ENCODE measurements around the gene ORAI2. TPM values are rescaled to one million over a fixed set of nuclear protein-coding genes. Genes with fewer than 3 reads are reported as not detected.
"Not testable (repeated sequence)": the region's sequence is repeated elsewhere in the genome, so short reads cannot be mapped to it uniquely, and the experiment has no call there.

Gene ORAI2
- total RNA-seq, 2 experiments from 2014 or later, result 58.1 to 73.7 TPM

DNA sequence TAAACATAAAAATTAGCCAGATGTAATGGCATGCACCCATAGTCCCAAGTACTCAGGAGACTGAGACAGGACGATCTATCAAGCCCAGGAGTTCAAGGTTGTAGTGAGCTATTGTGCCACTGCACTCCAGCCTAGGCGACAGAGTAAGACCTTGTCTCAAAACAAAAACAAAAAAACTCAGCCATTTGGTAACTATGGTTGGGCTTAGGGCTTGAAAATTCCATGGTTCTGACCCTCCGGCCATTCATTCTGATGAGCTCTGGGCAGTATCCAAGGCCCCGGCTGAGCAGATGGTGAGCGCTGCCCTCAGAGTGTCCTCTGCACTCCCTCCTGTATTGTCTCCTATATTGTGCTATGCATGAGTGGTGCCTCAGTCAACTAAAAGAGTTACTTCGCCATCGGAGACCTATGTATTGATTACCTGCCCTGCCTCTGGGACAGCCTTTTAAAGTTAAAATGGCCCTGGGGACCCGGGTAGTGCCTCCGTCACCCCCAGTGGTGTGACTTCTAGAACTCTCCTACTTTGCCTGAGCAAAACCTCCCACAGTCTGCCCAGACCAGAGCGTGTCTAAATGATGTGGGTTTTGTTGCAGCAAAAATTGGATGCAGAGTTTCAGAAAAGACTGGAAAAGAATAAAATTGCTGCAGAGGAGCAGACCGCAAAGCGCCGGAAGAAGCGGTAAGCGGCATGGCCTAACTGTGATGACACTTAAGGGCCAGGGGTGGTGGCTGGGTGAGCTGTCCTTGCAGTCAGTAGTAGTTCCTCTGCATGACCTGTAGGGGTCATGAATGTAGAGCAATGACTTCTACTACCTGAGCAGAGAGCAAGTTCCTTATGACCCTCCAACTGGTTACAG, 29.1 kb upstream of the ORAI2 start:
- Mint-ChIP-seq H3K9me3 (ENCODE audit: low read depth) (no peaks in the 10 kb centered on the region), H3K4me1 (peaks cover 26% of the 10 kb centered on the region), H3K27ac (peak overlapping the region; percentile 35), H3K4me3 (no peak overlapping the region), H3K27me3 (no peaks in the 10 kb centered on the region), H3K36me3 (peaks cover 46% of the 10 kb centered on the region)
- DNase-seq, result peak; percentile 70
- CTCF ChIA-PET, result interaction anchor here (0.6 to 3.3 kb wide), 25 partner anchors 8 to 471 kb away, joined by 3 to 31 read pairs (median 4); partner anchors contain the start of genes ORAI2 and PRKRIP1
- peak; percentile 99 for ATAC-seq

DNA sequence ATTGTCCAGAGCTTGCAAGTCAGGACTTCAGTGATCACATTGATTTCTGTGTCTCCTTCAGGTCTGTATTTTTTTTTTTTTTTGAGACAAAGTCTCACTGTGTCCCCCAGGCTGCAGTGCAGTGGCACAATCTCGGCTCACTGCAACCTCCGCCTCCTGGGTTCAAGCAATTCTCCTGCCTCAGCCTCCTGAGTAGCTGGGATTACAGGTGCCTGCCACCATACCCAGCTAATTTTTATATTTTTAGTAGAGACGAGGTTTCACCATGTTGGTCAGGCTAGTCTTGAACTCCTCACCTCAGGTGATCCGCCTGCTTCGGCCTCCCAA, 28.6 kb upstream of the ORAI2 start:
- not testable (repeated sequence) for ATAC-seq; H3K27ac Mint-ChIP-seq; H3K9me3 Mint-ChIP-seq (ENCODE audit: low read depth); DNase-seq; H3K4me3 Mint-ChIP-seq; H3K27me3 Mint-ChIP-seq
- Mint-ChIP-seq H3K36me3 (peaks cover 49% of the 10 kb centered on the region), H3K4me1 (peaks cover 28% of the 10 kb centered on the region)
- CTCF ChIA-PET, result interaction anchor here (0.7 to 3.3 kb wide), 21 partner anchors 10 to 471 kb away, joined by 3 to 31 read pairs (median 6); partner anchors contain the start of gene ORAI2

DNA sequence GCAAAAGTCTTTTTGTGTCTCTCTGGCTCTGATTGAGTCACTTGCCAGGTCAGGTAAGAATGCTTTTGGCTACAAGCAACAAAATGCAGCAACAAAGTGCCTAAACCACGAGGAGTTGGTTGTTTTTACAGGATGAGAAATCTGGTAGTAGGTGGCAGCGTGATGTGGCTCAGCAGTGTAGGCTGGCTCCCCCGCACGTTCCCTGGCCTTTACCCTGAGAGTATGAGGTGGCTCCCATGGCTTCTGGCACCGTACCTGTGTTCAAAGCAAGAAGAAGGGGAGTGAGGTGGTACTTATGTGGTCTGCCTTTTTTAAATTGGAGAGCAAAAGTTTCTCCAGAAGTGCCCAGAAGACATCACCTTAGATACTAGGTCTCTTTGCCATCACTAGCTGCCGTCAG, 25.5 kb upstream of the ORAI2 start:
- CTCF ChIA-PET, result interaction anchor here (1.0 to 1.4 kb wide), 4 partner anchors 8 to 60 kb away, joined by 3 to 7 read pairs (median 6); no protein-coding TSS in a partner anchor
- H3K4me1 Mint-ChIP-seq, result peaks cover 32% of the 10 kb centered on the region
- no peaks in the 10 kb centered on the region for H3K27me3 Mint-ChIP-seq
- peak overlapping the region; percentile 40 for H3K27ac Mint-ChIP-seq
- DNase-seq (no peak), ATAC-seq (no peak)
- H3K36me3 Mint-ChIP-seq, result peaks cover 58% of the 10 kb centered on the region
- no peaks in the 10 kb centered on the region for H3K9me3 Mint-ChIP-seq (ENCODE audit: low read depth)
- no peak overlapping the region for H3K4me3 Mint-ChIP-seq

DNA sequence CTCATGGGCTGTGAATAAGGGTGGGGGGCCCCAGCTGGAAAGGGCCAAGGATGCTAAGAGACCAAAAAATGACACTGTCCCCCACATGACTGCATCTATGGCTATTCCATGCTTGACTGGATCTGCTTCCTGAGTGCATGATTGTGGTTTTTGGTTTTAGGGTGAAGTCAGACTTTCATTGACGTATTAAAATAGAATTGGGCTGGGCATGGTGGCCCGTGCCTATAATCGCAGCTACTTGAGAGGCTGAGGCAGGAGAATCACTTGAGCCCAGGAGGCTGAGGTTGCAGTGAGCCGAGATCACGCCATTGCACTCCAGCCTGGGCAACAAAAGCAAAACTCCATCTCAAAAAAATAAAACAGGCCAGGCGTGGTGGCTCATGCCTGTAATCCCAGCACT, 24.8 kb upstream of the ORAI2 start:
- H3K36me3 Mint-ChIP-seq, result peaks cover 58% of the 10 kb centered on the region
- DNase-seq; ATAC-seq; H3K27me3 Mint-ChIP-seq; H3K9me3 Mint-ChIP-seq (ENCODE audit: low read depth); H3K4me3 Mint-ChIP-seq: not testable (repeated sequence)
- H3K27ac Mint-ChIP-seq, result peak overlapping the region; percentile 23
- CTCF ChIA-PET, result interaction anchor here (0.6 to 1.4 kb wide), 3 partner anchors 9 to 59 kb away, joined by 3 to 6 read pairs (median 5); no protein-coding TSS in a partner anchor
- H3K4me1 Mint-ChIP-seq, result peaks cover 34% of the 10 kb centered on the region

DNA sequence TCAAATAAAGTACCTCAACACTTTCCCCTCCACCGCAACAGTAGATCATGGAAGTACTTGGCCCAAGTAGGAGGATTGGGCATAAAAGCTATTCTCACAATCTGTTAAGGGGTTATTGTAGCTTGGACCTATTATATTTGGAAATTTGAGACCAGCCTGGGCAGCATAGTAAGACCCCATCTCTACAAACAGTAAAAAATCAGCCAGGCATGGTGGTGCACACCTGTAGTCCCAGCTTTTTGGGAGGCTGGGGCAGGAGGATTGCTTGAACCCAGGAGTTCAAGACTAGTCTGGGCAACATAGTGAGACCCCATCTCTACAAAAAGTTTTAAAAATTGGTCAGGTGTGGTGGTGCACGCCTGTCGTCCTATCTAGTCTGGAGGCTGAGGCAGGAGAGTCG, 24.0 kb upstream of the ORAI2 start:
- ATAC-seq, result no peak
- H3K27ac Mint-ChIP-seq, result peak overlapping the region; percentile 12
- no peaks in the 10 kb centered on the region for H3K9me3 Mint-ChIP-seq (ENCODE audit: low read depth)
- no peak overlapping the region for H3K4me3 Mint-ChIP-seq
- no peak for DNase-seq
- H3K36me3 Mint-ChIP-seq, result peaks cover 60% of the 10 kb centered on the region
- no peaks in the 10 kb centered on the region for H3K27me3 Mint-ChIP-seq
- CTCF ChIA-PET, result interaction anchor here (0.6 kb wide), 1 partner anchor 8 kb away, joined by 4 read pairs; no protein-coding TSS in a partner anchor
- peaks cover 37% of the 10 kb centered on the region for H3K4me1 Mint-ChIP-seq

DNA sequence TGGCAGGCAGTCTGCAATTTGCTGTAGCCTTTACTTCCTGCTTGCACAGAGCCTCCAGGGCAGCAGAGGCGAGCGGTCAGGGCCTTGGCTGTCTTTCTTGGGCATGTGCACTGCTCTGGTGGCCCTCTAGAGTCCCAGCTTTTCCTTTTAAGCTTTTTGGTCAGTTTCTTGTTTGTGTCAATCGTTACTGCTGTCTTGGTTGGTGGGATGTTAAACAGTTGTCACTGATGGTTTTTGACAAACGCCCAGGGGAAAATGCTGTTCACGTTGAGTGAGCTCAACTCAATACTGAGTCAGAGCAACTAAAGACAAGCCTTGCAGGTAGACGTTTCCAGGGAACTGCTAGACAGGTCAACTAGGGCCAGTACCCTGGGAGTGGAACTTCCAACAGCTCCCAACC, 23.3 kb upstream of the ORAI2 start:
- no peaks in the 10 kb centered on the region for H3K27me3 Mint-ChIP-seq
- CTCF ChIA-PET, result interaction anchor here (1.0 to 3.8 kb wide), 2 partner anchors 17 to 40 kb away, joined by 3 to 20 read pairs; no protein-coding TSS in a partner anchor
- no peaks in the 10 kb centered on the region for H3K9me3 Mint-ChIP-seq (ENCODE audit: low read depth)
- H3K4me1 Mint-ChIP-seq, result peaks cover 39% of the 10 kb centered on the region
- ATAC-seq (no peak), DNase-seq (no peak)
- no peak overlapping the region for H3K27ac Mint-ChIP-seq
- peaks cover 60% of the 10 kb centered on the region for H3K36me3 Mint-ChIP-seq
- H3K4me3 Mint-ChIP-seq, result no peak overlapping the region

DNA sequence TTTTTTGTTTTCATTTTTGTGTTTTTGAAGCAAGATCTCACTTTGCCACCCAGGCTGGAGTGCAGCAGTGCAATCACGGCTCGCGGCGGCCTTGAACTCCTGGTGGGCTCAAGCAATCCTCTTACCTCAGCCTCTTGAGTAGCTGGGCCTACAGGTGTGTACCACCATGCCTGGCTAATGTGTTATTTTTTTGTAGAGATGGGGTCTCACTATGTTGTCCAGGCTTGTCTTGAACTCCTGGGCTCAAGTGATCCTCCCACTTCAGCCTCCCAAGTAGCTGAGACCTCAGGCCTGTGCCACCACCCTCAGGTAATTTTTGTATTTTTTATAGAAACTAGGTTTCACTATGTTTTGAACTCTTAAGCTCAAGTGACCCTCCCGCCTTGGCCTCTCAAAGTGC, 22.5 kb upstream of the ORAI2 start:
- Mint-ChIP-seq H3K4me3 (no peak overlapping the region), H3K27me3 (no peaks in the 10 kb centered on the region), H3K27ac (peak overlapping the region; percentile 49), H3K4me1 (peaks cover 47% of the 10 kb centered on the region), H3K36me3 (peaks cover 58% of the 10 kb centered on the region), H3K9me3 (ENCODE audit: low read depth) (no peaks in the 10 kb centered on the region)
- CTCF ChIA-PET, result interaction anchor here (0.8 to 3.8 kb wide), 3 partner anchors 16 to 56 kb away, joined by 3 to 20 read pairs (median 3); no protein-coding TSS in a partner anchor
- DNase-seq (no peak), ATAC-seq (no peak)

DNA sequence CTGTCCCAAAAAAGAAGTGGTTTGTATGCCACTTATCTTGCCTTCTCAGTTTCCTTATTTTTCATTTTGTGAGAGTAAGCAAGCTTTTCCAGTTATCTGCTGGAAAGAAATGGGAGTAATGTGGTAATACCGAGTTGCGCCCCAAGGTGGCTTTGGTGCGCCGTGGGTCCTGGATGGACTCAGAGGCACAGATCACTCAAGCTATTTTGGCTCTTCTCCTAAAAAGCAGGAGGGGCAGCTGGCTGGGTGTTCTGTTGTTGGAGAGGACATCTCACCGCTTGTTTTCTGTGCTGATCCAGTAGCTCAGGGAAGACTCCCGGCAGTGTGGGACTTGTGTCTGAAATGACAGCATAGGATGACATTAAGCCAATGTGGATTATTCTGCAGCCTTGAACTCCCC, 20.8 kb upstream of the ORAI2 start:
- Mint-ChIP-seq H3K4me3 (no peak overlapping the region), H3K9me3 (ENCODE audit: low read depth) (no peaks in the 10 kb centered on the region), H3K36me3 (peaks cover 55% of the 10 kb centered on the region), H3K27me3 (no peaks in the 10 kb centered on the region), H3K27ac (no peak overlapping the region), H3K4me1 (peaks cover 60% of the 10 kb centered on the region)
- CTCF ChIA-PET, result interaction anchor here (1.0 to 4.8 kb wide), 6 partner anchors 9 to 53 kb away, joined by 3 to 50 read pairs (median 9); partner anchors contain the start of gene ORAI2
- DNase-seq (no peak), ATAC-seq (no peak)

DNA sequence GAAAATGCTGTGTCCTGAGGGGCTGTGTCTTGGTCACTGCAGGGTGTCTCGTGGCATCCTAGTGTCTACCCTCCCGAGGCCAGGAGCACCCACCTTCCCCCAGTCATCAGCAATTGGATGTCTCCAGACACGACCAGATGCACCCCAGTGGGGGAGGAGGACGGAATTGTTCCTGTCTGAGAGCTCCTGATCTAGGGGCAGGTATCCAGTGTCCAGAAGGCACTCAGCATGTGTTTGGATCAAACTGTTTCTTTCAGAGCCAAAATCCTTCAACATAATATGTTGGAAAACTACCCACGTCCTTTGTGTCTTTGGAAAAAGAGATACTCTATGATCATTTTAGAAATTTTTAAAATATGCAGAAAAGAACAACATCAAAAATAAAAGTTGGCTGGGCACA, 20.3 kb upstream of the ORAI2 start:
- Mint-ChIP-seq H3K9me3 (ENCODE audit: low read depth) (no peaks in the 10 kb centered on the region), H3K4me1 (peaks cover 57% of the 10 kb centered on the region), H3K27me3 (no peaks in the 10 kb centered on the region), H3K36me3 (peaks cover 50% of the 10 kb centered on the region), H3K4me3 (no peak overlapping the region), H3K27ac (peak overlapping the region; percentile 68)
- CTCF ChIA-PET, result interaction anchor here (1.1 to 4.8 kb wide), 5 partner anchors 9 to 37 kb away, joined by 3 to 50 read pairs (median 14); partner anchors contain the start of gene ORAI2
- ATAC-seq, result no peak
- no peak for DNase-seq

DNA sequence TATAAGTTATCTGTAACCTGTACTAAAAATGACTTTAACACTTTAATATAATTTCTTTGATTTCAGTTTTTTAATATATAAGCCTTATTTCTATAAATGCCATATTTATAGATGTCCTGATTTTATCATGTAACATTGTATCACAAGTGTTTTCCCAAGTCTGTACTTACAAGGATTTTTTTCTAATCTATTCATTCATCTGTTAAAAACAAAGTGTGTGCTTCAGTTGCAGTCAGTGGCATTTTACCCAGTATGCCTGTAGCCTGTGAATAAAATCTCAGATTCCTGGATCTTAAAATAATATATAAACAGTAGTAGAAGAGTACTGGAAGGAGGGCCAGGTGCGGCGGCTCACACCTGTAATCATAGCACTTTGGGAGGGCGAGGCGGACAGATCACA, 19.8 kb upstream of the ORAI2 start:
- peaks cover 48% of the 10 kb centered on the region for H3K36me3 Mint-ChIP-seq
- CTCF ChIA-PET, result interaction anchor here (1.0 to 4.8 kb wide), 6 partner anchors 8 to 39 kb away, joined by 4 to 50 read pairs (median 17); partner anchors contain the start of gene ORAI2
- no peaks in the 10 kb centered on the region for H3K9me3 Mint-ChIP-seq (ENCODE audit: low read depth)
- DNase-seq (no peak), ATAC-seq (no peak)
- peaks cover 56% of the 10 kb centered on the region for H3K4me1 Mint-ChIP-seq
- H3K4me3 Mint-ChIP-seq, result no peak overlapping the region
- no peaks in the 10 kb centered on the region for H3K27me3 Mint-ChIP-seq
- H3K27ac Mint-ChIP-seq, result peak overlapping the region; percentile 56

DNA sequence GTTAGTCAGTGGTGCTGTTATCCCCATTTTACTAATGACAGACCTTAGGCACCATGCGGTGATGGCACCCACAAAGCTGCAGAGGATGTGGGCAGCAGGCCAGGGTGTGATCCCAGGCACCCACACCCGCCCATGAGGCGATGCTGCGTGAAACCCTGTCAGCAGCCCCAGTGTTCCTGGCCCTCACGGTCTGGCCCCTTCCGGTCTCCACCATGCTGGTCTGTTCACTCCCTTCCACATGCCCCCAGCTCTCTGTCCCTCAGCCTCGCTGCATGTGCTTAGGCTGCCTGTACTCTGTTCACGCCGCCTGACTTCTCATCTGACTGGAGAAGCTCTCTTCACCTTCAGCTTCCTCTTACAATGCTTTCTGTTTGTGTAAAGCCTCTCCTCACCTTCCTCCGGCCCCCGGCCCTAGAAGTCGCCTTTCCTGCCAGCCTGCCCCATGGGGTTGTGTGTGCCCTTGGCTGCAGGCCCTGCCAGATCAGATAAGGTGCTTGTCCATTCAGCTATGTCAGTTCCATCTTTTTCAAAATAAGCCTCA, 17.6 kb upstream of the ORAI2 start:
- Mint-ChIP-seq H3K36me3 (peaks cover 44% of the 10 kb centered on the region), H3K27ac (peak overlapping the region; percentile 99), H3K4me1 (peaks cover 66% of the 10 kb centered on the region), H3K27me3 (no peaks in the 10 kb centered on the region), H3K4me3 (peak overlapping the region; percentile 63), H3K9me3 (ENCODE audit: low read depth) (no peaks in the 10 kb centered on the region)
- peak; percentile 84 for ATAC-seq
- CTCF ChIA-PET, result interaction anchor here (0.7 to 4.8 kb wide), 10 partner anchors 8 to 136 kb away, joined by 3 to 50 read pairs (median 3); partner anchors contain the start of genes ORAI2 and PRKRIP1
- peak; percentile 92 for DNase-seq

DNA sequence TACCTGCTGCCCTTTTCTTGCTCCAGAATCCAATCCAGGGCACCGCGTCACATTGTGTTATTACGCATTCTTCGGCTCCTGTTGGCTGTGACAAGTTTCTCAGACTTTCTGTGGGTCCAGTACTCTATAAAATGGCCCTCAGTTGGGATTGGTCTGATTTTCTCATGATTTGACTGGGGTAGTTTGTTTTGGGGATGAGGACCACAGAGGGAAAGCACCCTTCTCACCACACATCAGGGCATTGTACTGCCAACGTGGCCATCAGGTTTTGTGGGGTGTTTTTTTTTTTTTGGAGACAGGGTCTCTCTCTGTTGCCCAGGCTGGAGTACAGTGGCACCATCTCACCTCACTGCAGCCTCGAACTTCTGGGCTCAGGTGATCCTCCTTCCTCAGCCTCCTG, 17.0 kb upstream of the ORAI2 start:
- Mint-ChIP-seq H3K36me3 (peaks cover 43% of the 10 kb centered on the region), H3K27me3 (no peaks in the 10 kb centered on the region), H3K27ac (peak overlapping the region; percentile 99), H3K9me3 (ENCODE audit: low read depth) (no peaks in the 10 kb centered on the region), H3K4me1 (peaks cover 70% of the 10 kb centered on the region), H3K4me3 (peak overlapping the region; percentile 63)
- CTCF ChIA-PET, result interaction anchor here (0.8 to 4.8 kb wide), 7 partner anchors 8 to 39 kb away, joined by 3 to 50 read pairs (median 6); partner anchors contain the start of gene ORAI2
- DNase-seq (no peak), ATAC-seq (no peak)

DNA sequence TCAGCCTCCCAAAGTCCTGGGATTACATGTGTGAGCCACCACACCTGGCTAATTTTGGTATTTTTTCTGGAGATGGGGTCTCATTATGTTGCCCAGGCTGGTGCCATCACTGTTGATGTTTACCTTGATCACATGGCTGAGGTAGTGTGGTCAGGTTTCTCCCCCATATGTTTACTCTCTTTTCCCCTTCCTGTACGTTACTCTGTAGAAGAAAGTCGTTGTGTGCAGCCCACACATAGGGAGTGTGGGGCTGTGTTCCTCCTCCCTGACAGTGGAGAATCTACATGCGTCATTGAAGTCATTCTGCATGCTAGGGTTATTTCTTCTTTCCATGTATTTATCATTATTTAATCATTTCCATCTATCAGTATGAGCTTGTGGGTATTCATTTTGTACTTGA, 16.3 kb upstream of the ORAI2 start:
- Mint-ChIP-seq H3K27ac (peak overlapping the region; percentile 99), H3K9me3 (ENCODE audit: low read depth) (no peaks in the 10 kb centered on the region), H3K27me3 (no peaks in the 10 kb centered on the region), H3K4me3 (peak overlapping the region; percentile 21), H3K4me1 (peaks cover 72% of the 10 kb centered on the region), H3K36me3 (peaks cover 41% of the 10 kb centered on the region)
- CTCF ChIA-PET, result interaction anchor here (2.0 to 4.1 kb wide), 3 partner anchors 9 to 12 kb away, joined by 5 to 40 read pairs (median 11); no protein-coding TSS in a partner anchor
- no peak for DNase-seq
- ATAC-seq, result no peak
